HG03139 (cell line): ENCODE measurements around the gene OR5K1.
A peak's percentile ranks its signal among the peaks of the same experiment; 100 is the strongest.

Experiments used
- ATAC-seq: cut with Tn5 transposase; IDR thresholded peaks from one replicate; pipeline ENCODE4 v1.9.1; 2021; ENCODE audit not compliant: unreplicated experiment

OR5K1 gene

DNA sequence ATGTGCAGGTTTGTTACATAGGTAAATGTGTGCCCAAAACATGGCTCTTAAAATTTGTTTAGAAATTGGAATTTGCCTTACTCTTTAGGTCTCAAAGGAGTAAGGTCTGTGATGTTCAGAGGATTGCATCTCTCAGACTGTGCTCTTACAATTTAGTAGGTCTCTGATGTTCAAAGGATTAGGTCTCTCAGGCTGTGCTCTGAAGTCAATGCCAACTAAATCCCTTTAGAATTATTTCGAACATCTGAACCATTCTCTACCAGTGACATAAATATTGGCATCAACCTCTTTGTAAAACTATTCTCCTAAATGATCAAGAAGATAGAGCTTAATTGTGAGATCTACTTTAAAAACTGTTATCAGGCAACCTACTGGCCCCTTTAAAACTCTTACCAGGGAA is at the start of gene OR5K1:
OR5K1 (plus strand) TSS at position 301 of the 400 bp plus-strand sequence. CDS start 6,376 bp downstream, outside the sequence.
- no peak for ATAC-seq

DNA sequence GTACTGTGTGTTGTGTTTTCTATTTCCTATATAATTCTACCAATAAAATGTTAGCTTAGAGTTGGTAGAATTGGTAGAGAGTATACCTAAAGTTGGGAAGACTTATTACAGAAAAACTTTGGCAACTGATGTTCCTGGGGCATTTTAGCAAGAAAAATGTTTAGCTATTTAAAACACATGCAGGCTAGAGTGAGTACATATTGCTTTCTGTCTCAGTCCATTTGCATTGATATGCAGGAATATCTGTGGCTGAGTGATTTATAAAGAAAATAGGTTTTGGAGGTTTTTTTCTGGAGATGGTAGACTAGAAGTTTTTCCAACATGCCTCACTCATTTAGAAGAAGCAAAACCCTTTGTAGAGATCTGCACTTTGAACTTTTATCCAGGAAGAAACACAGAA is 30.4 kb upstream of the OR5K1 start:
- no peak for ATAC-seq

DNA sequence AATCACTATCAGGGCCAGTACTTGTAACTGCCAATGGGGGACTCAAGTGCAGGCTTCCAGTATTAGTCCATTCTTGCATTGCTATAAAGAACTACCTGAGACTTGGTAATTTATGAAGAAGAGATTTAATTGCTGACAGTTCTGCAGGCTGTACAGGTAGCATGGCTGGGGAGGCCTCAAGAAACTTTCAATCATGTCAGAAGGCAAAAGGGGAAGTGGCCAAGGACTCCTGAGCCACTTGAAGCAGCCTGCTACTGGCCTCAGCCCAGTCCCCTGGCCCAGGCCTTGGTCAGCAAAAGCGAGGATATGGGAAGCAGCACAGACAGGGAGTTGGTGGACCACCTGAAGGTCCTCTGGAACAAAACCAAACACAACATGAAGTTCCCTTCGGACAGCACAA is 29.2 kb upstream of the OR5K1 start:
- no peak for ATAC-seq

DNA sequence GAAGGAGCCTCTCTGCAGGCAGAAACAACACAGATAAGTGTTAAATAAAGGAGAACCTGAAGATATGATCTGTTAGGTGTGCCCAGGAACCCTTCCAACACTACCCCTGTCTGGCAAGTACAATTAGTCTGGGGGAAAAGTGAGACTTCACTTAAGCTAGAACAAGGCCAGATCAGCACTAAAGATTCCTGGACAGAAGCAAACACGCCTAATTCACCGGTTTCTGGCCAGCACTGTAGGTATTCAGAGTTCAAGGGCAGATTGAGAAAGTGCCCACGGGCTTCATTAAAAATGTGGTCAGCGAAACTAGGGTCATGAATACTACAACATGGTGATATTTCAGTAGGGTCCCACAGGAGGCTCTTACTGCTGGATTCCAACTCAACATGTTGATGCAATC is 28.6 kb upstream of the OR5K1 start:
- no peak for ATAC-seq

DNA sequence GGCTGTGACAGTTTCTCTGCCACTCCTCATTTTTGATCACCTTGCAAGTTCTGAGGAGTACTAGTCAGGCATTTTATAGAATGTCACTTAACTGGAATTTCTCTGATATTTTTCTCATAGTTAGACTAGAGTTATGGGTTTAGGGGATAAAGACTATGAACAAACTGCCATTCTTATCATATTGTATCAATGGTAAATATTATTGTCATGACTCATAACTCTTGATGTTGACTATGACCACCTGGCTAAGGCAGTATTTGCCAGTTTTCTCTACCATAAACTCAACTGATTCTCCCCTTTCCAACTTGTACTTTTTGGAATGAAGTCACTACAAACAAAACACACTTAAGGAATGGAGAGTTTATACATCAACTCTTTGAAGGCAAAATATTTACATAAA is 22.7 kb upstream of the OR5K1 start:
- ATAC-seq, result no peak

DNA sequence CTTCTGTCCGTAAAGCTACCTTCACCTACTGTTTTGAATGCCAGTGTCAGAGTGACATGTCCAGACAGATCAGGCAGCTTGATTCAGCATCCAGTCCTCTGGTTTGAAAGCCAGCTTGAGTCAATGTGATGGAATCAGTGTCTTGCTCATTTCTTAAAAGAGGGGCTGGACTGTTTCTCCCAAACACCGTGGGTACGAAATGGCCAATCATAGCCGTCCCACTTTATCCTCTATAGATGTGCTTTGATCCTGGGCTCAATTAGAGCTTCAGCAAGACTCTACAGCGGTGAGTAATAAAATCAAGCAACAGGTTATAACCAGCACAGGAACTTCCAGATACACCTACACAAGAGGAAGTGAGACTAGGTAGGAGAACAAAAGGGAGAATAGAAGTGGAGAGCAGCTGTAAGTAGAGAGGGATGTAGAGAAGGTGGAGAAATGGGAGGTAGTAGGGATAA is 17.0 kb upstream of the OR5K1 start:
- ATAC-seq, result peak; percentile 73

DNA sequence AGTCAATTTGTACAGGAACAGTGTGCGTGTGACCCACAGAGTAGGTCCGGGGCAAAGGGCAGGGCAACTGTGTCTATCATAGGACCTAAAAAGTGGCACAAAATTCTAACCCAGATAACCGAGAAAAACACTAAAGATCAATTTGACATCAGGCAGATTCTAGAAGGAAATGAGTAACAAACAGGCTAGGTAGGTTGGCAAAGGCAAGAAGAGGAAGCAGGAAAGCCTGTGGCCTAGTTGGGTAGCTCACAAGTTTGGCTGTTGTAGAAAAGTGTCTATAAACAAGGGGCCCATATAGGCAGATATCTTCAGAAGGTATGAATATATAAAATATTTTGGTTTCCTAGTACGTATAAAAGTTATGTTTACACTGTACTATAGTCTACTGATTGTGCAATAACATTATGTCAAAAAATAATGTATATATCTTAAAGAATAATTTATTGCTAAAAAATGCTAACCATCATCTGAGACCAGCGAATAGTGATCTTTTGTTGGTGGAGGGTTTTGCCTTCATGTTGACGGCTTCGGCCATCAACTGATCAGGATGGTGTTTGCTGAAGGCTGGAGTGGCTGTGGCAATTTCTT is 13.3 kb upstream of the OR5K1 start:
- no peak for ATAC-seq

DNA sequence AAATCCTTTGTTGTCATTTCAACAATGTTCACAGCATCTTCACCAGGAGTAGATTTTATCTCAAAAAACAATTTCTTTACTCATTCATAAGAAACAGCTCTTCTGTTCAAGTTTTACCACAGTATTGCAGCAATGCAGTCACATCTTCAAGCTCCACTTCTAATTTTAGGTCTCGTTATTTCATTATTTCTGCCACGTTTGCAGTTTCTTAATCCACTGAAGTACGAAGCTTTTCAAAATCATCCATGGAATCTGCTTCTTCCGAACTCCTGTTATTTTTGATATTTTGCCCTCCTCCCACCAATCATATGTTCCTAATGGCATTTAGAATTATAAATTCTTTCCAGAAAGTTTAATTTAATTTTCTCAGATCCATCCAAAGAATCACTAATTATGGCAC is 12.6 kb upstream of the OR5K1 start:
- ATAC-seq, result no peak

DNA sequence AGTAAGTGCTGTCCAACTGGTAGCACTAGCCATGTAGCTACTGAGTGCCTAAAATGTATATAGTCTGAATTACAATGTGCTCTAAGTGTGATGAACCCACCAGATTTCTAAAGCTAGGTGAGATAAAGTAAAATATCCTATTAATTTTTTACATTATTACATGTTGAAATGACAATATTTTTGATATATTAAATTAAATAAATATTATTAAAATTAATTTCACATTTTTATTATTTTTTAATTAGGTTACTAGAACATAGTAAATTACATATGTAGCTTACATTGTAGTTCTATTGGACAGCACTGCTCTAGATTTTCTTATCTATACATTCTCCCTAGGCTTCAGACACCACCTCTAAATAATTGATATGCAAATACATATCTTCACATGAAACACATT is 9.2 kb upstream of the OR5K1 start:
- ATAC-seq, result no peak

DNA sequence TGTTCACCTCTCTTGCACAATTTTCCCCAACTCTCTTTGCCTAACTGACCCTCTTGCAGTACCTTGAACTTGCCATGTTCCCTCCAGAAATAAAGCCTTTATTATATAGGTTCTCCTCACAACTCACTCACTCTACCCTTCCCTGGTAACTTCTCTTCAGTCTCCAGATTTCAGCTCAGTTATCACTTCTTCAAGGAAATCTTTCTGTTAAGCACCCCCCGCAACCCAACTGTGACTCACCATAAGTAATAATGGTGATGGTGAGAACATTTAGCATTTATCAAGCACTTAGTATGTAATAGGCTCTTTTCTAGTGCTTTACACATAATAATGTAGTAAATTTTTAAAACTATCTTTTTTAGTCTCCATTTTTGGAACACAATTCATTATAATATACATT is 8.1 kb upstream of the OR5K1 start:
- ATAC-seq, result no peak

DNA sequence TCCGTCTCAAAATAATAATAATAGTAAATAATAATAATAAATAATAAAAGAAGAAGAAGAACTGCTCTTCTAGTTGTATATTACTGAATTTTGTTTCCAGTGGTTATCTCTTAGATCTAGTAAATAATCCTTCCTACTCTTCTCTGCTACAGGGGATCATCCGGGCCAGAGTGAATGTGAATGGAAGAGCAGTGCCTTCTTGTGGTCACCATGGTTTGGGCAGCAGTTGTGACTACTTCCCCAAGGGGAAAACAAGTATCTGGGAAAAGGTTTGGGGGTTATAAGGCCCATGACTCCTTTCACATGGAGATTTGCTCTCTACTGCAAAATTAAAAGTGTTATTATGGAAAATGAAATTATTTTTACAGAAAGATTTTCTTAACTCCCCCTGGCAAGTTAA is 5.5 kb upstream of the OR5K1 start:
- ATAC-seq, result no peak

DNA sequence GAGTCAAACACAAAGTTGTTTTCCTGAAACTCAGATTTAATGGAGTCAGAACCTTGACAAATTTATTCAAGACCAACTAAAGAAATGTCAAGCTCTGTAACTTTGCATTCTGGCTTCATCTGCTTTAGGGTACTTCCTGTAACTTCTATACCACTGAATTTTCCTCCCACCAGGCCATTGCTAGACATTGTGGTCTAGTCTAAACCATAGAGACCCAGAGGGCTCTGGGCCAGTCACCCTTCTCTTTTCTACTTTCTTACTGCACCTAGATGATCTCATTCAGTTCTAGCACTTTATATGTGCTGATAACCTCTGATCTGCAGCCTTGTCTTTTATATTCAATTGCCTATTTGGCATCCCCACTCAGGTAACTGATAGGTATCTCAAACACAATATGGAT is 2.8 kb upstream of the OR5K1 start:
- no peak for ATAC-seq

DNA sequence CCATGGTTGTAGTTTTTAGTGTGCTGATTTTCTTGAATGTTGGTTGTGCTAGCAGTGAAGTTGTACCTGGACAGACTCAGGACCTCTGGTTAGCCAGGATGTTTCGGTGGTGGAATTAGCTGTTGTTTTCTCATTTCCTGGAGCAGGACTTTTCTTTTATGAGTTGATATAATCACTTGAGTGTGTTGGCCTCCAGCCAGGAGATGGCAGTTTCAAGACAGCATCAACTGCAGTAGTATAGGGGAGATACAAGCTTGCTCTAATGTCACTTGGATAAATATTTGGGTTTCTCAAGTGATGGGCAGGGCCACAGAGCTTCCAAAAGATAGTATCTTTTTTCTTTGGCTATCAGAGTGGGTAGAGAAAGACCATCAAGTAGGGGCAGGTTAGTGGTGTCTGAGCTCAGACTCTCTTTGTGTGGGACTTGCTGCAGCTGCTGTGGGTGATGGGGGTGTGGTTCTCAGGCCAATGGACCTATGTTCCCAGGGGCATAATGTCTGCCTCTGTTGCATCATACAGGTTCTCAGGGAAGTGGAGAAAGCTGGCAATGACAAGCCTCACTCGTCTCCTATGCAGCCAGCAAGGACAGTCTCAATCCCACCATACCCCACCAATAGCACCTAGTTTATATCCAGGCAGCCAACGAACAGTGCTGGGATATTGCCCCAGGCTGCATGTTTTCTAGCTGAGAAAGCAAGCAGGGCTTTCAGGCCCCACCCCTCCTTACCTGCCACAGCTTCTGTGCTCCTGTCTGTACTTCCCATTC is 19.9 kb downstream of the OR5K1 start:
- ATAC-seq, result no peak

DNA sequence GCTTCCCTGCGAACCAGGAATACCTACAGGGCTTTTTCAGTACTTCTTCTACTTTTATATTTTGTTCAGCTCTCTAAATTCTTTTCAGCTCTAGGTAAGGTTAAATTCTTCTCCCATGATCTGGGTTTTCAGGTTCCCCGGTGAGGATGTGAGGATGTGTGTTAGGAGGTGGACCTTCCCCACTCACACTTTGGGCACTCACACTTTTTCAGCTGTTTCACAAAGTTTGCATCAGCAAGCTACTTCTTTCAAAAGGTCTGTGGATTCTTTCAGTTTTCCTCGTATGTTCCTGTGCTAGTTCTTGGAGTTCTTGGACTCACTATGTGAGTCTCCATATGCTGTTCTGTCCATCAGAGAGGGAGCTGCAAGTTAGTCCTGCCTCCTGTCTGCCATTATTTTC is 20.6 kb downstream of the OR5K1 start:
- no peak for ATAC-seq

DNA sequence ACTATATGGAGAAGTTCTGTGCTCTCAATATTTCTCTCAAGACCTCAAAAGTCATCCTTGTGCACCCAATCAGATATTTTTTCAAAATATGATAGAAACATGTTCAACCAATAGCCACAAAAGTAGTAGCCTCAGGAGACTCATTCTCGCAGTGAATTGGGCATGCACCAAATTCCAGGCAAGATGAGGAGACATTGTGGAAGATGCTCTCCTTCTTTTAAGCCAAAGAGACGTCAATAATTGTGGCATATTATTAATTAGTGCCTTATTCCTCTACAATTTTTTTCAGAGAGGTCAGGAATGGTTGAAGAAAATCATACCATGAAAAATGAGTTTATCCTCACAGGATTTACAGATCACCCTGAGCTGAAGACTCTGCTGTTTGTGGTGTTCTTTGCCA is 34.4 kb downstream of the OR5K1 start, which contains the start of gene OR5K2:
OR5K2 (plus strand) TSS at position 301 of the 400 bp plus-strand sequence; CDS start at position 301, 0 bp downstream.
- ATAC-seq, result no peak

DNA sequence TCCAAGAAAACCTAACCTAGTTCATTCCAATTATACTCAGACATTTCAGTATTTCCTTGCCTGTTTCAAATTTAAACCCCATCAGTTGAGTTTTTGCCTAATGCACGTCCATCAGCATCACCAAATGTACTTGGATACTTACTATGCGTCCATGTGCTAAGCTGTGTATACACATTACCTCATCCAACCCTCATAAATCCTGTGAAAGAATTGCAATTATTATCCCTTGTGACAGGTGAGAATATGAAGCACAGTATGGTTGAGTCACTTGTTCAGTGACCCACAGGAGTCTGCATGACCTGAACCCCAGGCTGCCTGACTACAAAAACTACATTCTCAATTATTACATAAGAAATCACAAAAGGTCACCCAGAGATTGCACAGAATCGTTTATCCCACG is 37.0 kb downstream of the OR5K1 start:
- no peak for ATAC-seq

DNA sequence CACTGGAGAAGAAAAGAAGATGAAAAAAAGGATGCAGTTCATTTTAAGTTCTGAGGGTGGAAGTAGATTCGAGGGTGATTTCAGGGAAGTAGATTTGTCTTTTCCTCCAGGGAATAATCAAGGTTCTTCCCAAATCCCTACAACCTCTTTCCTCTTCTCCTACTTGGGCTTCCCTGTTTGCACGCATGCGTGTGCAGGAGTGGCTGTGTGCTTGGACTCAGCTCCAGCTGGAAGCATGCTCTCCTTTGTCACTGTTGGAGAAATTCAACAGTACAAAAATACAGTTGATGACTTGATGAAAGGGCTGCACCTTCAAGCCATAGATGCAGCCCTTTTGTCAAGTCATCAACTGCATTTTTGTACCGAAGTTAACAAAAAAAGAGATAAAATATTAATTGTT is 38.3 kb downstream of the OR5K1 start:
- no peak for ATAC-seq

DNA sequence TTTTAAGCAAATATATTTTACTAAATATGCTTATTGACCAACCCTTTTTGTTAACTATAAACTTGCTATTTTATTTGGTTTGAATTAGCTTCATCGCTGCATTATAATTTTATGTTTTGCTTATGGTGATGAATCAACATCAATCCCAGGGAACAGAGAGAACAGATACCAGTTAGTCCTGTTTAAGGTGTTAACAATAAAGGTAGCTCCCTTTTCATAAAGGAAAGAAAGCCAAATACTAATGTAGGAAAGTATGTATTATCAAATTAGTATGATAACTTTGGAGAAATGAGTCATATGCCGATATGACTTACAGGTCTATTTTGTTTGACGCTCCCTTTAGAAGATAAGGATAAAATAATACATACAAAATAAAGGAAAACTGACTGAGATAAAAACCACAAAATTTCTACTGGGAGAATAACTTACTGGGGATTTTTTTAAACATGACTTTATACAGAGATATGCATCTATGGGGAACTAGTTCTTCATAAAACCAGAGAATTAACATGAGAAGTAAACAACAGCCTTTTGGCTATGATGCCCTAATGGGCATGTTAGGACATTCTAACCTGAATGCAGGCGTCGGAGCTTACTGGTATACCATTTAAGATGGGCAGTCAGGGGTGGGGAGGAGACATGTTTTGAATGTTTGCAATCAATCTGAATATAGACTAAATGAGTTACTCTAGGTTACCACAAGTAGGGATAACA is 39.0 kb downstream of the OR5K1 start:
- ATAC-seq, result no peak

DNA sequence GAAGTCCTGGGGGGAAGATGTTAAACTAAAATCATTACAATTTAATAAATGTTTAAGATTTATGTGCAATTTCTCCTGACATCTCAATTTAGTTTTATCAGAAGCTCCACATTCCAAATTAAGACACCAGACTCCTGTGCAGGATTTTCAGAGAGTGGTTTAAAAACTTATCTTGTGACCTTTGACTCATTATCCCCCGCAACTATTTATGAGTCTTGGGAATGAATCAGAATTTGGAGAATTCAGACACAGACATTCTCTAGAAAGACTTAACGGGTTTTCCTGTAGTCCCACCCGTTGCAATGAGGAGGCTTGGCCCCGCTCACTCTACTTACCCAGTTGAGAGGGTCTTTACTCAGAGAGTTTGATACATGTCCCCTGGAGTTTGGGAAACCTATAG is 41.5 kb downstream of the OR5K1 start:
- ATAC-seq, result no peak

DNA sequence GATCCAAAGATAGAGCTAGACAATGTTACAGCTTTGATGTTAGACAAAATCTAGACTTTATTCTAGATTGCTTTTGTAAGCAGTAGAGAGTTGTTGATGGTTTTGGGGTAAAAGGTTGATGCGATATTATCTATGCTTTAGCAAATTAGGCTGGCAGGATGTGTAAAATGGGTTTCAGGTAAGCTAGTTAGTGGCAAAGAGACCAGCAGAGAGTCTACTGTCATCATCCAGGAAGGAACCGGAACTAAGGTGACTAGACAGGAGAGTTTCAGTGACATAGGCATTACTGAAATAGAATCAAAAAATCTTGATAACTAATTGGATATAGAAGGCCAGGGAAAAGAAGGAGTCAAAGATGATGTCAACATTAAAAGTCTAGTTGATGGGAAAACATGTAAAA is 45.6 kb downstream of the OR5K1 start:
- no peak for ATAC-seq

DNA sequence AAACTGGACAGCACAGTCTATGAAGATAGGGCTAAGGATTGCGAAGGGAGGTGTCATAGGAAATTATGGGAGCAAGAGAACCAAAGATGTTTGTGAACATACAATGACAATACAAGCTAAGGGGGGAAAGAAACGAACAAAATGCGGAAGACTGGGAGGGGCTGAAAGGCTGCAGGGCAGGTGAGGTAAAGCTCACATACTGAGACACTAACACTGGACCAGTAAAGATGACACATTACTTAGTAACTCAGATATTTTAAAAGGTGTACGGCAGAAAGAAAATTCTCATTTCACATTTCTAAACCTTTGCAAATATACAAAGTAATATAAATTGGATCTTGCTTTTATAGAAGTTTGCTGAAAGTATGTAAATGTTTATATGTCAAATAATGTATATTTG is 49.6 kb downstream of the OR5K1 start:
- no peak for ATAC-seq

DNA sequence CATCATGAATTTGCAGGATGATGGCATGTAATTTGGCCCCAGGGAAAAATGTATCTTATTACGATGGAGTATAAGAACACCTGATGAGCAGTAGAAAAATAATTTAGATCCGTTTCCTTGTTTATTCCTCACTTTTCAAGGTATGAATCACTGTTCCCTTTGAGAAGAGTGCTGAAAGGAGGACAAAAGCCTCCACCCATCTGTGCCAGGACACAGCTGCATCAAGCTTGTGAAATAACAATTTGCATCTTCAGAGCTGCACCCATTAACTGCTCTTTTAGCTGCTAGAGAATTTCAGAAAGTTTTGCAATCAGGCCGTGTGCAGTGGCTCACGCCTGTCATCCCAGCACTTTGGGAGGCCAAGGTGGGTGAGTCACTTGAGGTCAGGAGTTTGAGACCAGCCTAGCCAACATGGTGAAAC is 50.1 kb downstream of the OR5K1 start:
- no peak for ATAC-seq
